ENCODE data around the gene ATL2.

GRCh38 chr2:38384338-38384737 lies 7.3 kb upstream of the ATL2 start:
- no peak for TF ChIP-seq EZH2 (IDR thresholded peaks at IDR 0.05)
- TF ChIP-seq POLR2AphosphoS5 (IDR thresholded peaks at IDR 0.05; ENCODE audit: borderline replicate concordance, low read depth, low read length): no peak
- no peak for TF ChIP-seq FOXP2 (optimal IDR thresholded peaks at IDR 0.05; ENCODE audit: control extremely low read depth, extremely low read length, insufficient read depth)
